ENCODE data around the gene AQP1.

- TF ChIP-seq POLR2AphosphoS5 (IDR thresholded peaks at IDR 0.05): no peak
- TF ChIP-seq CTCF (IDR thresholded peaks at IDR 0.05): no peak
- TF ChIP-seq POLR2A (IDR thresholded peaks at IDR 0.05): no peak
- TF ChIP-seq EP300 (IDR thresholded peaks at IDR 0.05): no peak
Measured at GRCh38 chr7:30899066-30899465, 12.6 kb upstream of the AQP1 start.
